Measurements from ENCODE around the gene TMEM165. TPM values are rescaled to one million over a fixed set of nuclear protein-coding genes. Genes with fewer than 3 reads are reported as not detected.

Gene TMEM165
- total and polyA plus RNA-seq, 9 of the 15 experiments (the other 6 are each of a cell fraction or from before 2014, with no cell fraction given), result 21.3 to 145 (median 96.8) TPM

DNA sequence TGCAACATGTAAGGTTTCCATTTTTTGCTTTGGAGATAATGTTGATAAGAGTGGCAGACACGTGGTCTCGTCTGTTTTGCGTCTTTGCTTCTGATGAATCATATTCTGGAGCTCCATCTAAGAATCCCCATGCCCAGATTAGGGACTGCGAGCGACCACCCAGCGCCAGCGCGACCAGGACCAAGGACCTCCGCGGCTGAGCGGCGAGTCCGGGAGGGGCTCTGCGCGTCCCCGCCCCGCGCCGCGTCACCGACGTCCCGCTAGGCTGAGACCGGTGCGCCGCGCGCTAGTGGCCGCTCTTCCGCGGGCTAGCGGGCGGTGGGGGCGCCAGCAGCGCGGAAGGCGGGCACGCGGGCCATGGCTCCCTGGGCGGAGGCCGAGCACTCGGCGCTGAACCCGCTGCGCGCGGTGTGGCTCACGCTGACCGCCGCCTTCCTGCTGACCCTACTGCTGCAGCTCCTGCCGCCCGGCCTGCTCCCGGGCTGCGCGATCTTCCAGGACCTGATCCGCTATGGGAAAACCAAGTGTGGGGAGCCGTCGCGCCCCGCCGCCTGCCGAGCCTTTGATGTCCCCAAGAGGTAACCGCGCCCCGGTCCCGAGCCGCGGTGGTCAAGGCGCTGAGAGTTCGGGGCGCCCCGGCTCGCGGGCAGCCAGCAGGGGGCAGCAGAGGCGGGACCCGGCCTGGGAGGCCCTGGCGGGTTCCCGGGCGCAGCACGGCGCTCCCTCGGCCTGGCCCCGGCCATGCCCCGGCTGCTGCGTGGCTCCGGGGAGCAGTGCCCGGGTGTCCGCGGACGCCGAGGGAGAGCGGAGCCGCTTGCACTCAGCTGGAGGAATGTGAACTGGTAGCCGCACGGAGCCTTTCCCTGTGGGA is 49.5 kb upstream of the TMEM165 start, which contains the start of gene SRD5A3 (continued):
- TF ChIP-seq, protein P1, sequence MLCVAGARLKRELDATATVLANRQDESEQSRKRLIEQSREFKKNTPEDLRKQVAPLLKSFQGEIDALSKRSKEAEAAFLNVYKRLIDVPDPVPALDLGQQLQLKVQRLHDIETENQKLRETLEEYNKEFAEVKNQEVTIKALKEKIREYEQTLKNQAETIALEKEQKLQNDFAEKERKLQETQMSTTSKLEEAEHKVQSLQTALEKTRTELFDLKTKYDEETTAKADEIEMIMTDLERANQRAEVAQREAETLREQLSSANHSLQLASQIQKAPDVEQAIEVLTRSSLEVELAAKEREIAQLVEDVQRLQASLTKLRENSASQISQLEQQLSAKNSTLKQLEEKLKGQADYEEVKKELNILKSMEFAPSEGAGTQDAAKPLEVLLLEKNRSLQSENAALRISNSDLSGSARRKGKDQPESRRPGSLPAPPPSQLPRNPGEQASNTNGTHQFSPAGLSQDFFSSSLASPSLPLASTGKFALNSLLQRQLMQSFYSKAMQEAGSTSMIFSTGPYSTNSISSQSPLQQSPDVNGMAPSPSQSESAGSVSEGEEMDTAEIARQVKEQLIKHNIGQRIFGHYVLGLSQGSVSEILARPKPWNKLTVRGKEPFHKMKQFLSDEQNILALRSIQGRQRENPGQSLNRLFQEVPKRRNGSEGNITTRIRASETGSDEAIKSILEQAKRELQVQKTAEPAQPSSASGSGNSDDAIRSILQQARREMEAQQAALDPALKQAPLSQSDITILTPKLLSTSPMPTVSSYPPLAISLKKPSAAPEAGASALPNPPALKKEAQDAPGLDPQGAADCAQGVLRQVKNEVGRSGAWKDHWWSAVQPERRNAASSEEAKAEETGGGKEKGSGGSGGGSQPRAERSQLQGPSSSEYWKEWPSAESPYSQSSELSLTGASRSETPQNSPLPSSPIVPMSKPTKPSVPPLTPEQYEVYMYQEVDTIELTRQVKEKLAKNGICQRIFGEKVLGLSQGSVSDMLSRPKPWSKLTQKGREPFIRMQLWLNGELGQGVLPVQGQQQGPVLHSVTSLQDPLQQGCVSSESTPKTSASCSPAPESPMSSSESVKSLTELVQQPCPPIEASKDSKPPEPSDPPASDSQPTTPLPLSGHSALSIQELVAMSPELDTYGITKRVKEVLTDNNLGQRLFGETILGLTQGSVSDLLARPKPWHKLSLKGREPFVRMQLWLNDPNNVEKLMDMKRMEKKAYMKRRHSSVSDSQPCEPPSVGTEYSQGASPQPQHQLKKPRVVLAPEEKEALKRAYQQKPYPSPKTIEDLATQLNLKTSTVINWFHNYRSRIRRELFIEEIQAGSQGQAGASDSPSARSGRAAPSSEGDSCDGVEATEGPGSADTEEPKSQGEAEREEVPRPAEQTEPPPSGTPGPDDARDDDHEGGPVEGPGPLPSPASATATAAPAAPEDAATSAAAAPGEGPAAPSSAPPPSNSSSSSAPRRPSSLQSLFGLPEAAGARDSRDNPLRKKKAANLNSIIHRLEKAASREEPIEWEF (CRISPR knock-in tag; IDR thresholded peaks at IDR 0.05), result no peak
- TF ChIP-seq BRD9 (IDR thresholded peaks at IDR 0.05; ENCODE audit: low read depth, partially characterized antibody) (peak; percentile 12), BMI1 (IDR thresholded peaks at IDR 0.05; ENCODE audit: low read length) (no peak), NFE2L1 (tag; IDR thresholded peaks at IDR 0.05; ENCODE audit: borderline replicate concordance, low read depth) (no peak), ZNF197 (CRISPR knock-in tag; IDR thresholded peaks at IDR 0.05; ENCODE audit: low read depth) (0 out of 2 replicates have a peak, but pooled peaks have one; percentile 68), BRD4 (IDR thresholded peaks at IDR 0.05) (no peak), NEUROD1 (IDR thresholded peaks at IDR 0.05; ENCODE audit: borderline replicate concordance, low read depth, low read length, partially characterized antibody) (no peak), ZNF347 (CRISPR knock-in tag; IDR thresholded peaks at IDR 0.05; ENCODE audit: low read depth) (no peak), MAFK (IDR thresholded peaks at IDR 0.05; ENCODE audit: low read length) (no peak), RBM34 (IDR thresholded peaks at IDR 0.05; ENCODE audit: borderline replicate concordance, insufficient read depth, low read length) (0 out of 2 replicates have a peak, but pooled peaks have one; percentile 6), FUS (optimal IDR thresholded peaks at IDR 0.05; ENCODE audit: low read depth, low read length) (peak; percentile 97), GATA2 (CRISPR knock-in tag; IDR thresholded peaks at IDR 0.05) (peak; percentile 65), ZBTB26 (CRISPR knock-in tag; IDR thresholded peaks at IDR 0.05) (no peak), GTF2A2 (tag; IDR thresholded peaks at IDR 0.05) (no peak)
- TF ChIP-seq, protein P2, sequence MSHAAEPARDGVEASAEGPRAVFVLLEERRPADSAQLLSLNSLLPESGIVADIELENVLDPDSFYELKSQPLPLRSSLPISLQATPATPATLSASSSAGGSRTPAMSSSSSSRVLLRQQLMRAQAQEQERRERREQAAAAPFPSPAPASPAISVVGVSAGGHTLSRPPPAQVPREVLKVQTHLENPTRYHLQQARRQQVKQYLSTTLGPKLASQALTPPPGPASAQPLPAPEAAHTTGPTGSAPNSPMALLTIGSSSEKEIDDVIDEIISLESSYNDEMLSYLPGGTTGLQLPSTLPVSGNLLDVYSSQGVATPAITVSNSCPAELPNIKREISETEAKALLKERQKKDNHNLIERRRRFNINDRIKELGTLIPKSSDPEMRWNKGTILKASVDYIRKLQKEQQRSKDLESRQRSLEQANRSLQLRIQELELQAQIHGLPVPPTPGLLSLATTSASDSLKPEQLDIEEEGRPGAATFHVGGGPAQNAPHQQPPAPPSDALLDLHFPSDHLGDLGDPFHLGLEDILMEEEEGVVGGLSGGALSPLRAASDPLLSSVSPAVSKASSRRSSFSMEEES (CRISPR knock-in tag; IDR thresholded peaks at IDR 0.05), result no peak
- TF ChIP-seq, protein P3, sequence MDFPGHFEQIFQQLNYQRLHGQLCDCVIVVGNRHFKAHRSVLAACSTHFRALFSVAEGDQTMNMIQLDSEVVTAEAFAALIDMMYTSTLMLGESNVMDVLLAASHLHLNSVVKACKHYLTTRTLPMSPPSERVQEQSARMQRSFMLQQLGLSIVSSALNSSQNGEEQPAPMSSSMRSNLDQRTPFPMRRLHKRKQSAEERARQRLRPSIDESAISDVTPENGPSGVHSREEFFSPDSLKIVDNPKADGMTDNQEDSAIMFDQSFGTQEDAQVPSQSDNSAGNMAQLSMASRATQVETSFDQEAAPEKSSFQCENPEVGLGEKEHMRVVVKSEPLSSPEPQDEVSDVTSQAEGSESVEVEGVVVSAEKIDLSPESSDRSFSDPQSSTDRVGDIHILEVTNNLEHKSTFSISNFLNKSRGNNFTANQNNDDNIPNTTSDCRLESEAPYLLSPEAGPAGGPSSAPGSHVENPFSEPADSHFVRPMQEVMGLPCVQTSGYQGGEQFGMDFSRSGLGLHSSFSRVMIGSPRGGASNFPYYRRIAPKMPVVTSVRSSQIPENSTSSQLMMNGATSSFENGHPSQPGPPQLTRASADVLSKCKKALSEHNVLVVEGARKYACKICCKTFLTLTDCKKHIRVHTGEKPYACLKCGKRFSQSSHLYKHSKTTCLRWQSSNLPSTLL (IDR thresholded peaks at IDR 0.05), result no peak
